NCI-H526 (cell line): Measurements from ENCODE around the gene XAB2.
A peak's percentile ranks its signal among the peaks of the same experiment; 100 is the strongest.

ENCODE experiments used
- DNase-seq, 2 experiments: peaks; one replicate each; lab custom pipeline; 2025; lab: John Stamatoyannopoulos, UW

Gene XAB2

DNA sequence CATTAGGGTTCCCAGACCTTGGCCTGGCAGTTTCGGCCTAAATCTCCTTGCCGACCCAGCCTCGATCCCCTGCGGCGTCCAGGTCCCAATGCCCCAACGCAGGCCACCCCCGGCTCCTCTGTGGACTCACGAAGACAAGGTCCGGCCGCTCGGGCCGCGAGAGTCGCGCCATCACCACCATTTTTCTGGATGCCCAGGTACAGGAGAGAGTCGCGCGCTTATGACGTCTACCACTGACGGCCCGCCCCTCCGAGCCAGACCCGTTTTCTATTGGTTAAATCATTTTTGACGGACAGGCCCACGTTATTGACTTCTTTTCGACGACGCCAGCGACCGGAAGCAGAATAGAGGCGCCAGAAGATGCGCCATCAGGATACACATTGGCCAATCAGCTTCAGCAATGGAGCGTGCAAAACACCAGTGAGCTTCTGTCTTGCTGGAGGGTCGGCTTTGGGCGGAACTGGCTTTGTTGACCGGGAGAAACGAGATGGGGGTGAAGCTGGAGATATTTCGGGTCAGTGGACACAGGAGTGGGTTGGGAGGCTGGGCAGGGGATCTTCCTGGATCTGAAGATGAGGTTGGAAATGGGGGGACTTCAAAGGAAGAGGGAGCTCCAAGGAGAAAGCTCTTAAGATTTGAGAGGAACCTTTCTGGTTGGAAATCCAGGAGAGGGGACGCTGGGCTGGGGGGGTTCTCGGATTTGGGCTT lies at the start of gene XAB2, which contains the start of gene PET100:
XAB2 (minus strand) TSS at position 199 of the 708 bp plus-strand sequence; CDS start at position 181, 18 bp downstream.
PET100 (plus strand) TSS at position 447 of the 708 bp plus-strand sequence; CDS start at position 488, 41 bp downstream.
- DNase-seq = peak; percentile 95 to 96

DNA sequence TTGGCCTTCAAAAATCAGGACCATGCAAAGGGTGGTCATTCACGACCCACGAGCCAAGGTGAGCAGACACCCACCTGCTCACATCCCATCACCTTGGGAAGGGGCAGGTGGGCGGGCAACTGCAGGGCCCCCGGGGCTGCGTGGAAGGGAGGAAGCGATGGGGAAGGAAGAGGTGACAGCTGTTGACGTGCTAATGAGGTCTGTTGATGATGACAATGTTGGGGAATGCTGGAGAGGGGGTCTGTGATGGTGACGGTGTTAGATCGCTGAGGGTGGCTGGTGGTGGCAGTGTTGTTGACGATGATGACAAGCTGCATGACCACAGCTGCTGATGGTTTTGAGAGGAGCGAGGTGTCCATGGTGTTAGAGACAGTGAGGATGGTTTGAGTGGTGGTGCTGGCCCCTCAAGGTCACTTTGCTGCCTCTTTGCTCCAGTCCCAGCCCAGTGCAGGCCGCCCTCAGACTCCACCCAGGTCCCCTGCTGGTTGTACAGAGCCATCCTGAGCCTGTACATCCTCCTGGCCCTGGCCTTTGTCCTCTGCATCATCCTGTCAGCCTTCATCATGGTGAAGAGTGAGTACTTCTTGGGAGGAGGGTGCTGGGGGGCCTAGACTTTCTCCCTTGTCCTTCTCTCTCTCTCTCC lies 48.4 kb upstream of the XAB2 start:
- DNase-seq = no peak

DNA sequence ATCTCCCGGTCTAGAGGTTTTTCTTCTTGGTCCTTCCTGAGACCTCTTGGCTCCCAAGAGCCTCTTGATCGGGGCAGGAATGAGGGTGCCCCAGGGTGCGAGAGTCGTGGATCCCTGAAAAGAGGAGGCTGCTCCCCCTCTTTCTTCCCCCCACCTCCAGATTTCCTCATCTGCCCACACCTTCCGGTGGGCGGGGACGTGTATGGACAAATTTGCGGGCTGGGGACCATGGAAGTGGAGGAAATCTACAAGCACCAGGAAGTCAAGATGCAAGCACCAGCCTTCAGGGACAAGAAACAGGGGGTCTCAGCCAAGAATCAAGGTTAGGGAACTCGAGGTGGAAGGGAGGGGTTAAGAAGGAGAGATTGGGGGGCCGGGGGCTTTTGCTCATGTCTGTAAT lies 47.5 kb upstream of the XAB2 start, which contains the start of gene MCEMP1:
MCEMP1 (plus strand) TSS at position 237 of the 400 bp plus-strand sequence; CDS start at position 268, 31 bp downstream.
- no peak for DNase-seq

DNA sequence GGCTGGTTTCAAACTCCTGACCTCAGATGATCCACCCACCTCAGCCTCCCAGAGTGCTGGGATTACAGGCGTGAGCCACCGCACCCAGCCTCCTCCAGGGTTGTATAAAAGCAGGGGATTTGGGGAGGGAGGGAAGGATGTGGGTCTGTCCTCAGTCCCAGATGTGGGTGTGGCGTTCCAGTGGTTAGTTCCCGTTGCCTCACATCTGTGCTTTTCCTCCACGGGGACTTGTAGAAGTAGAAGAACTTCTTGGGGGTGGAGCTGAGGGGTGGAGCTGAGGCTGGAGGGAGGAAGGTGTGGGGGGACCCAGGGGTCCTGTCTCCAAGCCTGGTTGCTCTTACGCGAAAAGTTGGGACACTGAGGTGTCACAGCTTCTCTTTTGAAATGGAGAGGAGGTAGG lies 47.0 kb upstream of the XAB2 start:
- DNase-seq = no peak

DNA sequence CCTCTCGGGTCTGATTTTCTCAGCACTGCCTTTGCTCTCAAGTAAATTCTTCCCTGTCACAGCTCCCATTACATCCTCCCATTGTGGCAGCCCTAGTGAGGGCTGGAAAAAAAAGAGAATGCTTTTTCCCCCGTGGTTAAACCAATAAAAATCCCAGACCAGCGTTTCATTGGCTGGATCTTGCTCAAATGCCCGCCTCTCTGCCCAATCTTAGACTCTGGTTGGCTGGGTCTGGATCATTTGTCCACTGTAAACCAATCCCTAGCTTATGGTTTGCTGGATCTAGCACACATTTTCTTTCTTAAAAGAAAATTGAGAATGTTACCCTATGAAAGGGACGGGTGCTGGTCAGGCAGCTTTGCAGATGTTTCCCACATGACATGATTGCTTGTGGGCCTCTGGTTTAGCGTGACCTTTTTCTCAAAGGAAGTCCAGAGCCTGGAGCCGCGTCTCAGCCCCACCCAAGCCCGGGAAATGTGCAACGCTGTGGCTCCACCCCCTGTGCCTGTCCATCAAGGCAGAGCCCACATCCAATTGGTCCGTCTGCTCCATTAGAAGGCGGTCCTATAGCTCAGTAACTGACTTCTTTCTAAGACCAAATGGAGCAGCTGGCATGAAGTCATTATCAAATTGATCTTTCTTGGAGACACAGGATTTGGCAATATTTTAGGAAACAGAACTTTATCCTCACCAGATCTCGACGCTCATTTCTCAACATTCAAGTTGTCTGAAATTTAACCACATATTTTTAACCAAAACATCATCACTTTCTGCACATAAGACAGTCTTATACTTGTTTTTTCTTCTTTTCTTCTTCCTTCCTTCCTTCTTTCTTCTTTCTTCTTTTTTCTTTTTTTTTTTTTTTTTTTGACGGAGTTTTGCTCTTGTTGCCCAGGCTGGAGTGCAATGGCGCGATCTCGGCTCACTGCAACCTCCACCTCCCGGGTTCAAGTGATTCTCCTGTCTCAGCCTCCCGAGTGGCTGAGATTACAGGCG lies 45.0 kb upstream of the XAB2 start:
- peak in 1 of 2 experiments; percentile 67 for DNase-seq

DNA sequence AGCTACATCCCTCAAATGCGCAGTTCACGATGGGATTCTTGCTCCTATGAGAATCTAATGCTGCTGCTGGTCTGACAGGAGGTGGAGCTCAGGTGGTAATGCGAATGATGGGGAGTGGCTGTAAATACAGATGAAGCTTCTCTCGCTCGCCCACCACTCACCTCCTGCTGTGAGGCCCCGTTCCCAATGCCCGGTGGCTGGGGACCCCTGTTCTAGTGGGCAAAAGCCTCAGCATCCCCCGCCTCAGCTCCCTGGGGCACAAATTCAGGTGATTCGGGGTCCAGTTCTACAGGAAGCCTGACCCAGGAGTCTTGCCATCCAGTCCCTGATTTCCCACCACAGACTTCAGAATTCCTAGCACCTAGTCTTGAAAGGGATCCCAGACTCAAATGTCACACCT lies 43.2 kb upstream of the XAB2 start:
- no peak for DNase-seq

DNA sequence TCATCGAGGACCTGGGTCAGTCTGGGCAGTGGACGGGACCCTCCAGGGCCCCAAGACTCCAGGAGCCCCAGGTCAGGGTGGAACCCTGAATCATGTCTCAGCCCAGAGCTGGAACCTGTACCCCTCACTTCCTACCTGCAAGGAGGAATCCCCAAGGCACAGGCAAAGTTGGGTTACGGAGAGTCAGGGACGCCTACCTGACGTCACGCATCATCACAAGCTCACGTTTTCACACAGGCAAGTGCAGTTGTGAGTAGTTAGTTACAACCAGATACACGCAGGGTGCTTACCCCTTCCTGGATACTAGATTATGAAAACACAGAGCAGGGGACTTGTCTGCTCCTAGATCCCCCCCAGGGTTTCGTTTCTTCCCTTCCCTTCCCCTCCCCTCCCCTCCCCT lies 41.4 kb upstream of the XAB2 start:
- no peak for DNase-seq

DNA sequence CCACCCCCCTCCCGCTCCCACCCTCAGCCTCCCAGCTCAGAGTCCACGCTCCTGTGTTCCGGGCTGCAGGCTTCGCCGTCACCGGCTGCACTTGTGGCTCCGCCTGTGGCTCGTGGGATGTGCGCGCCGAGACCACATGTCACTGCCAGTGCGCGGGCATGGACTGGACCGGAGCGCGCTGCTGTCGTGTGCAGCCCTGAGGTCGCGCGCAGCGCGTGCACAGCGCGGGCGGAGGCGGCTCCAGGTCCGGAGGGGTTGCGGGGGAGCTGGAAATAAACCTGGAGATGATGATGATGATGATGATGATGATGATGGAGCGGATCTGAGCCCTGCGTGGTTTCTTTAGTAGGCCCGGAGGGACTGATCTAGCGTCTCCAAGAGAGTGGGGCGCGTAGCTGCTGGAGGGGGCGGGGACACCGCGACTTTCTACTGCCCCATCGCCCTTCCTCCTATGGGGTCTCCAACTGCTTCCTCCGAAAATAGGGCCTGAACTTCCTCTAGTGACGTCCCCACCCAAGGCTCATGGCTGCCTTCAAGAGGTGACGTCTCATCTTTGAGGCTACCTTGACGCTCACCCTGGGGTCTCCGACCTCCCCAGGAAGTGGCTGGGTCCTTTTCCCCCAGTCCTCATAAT lies 40.9 kb upstream of the XAB2 start:
- no peak for DNase-seq

DNA sequence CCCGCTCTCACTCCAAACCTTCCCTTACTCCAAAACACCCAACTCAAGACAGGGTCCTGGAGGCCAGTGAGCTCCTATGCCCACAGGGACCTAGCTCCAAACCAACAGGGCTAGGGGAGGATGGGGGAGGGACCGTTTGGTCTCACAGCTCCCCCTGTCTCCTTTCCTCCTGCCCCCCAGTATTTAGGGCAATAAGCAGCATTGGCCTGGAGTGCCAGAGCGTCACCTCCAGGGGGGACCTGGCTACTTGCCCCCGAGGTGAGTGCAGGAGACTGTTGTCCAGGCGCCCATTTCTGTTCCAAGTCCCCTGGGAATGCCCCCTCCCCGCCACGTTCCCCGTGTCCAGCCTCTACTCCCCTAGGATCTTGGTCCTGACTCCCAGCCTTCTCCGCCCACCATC lies 40.3 kb upstream of the XAB2 start:
- DNase-seq = no peak

DNA sequence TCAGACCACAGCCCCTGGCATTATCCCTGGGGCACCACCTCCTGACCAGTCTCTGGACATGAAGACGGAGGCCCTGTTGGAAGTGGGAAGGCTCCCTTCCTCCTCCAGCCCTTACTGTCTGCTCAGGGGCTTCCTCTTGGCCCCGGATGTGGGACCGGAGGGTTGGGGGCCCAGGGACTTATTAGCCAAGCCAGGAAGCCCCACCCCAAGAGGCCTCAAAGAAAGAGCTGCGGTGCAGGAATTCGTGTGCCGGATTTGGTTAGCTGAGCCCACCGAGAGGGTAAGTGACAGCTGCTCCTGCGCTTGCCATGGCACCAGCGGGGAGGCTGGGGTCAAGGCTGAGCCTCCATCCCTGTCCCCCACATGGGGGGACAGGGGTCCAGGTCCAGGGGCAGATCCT lies 39.5 kb upstream of the XAB2 start, which contains the start of gene RETN:
RETN (plus strand) TSS at position 208 of the 400 bp plus-strand sequence. CDS start 278 bp downstream, outside the sequence.
- no peak for DNase-seq

DNA sequence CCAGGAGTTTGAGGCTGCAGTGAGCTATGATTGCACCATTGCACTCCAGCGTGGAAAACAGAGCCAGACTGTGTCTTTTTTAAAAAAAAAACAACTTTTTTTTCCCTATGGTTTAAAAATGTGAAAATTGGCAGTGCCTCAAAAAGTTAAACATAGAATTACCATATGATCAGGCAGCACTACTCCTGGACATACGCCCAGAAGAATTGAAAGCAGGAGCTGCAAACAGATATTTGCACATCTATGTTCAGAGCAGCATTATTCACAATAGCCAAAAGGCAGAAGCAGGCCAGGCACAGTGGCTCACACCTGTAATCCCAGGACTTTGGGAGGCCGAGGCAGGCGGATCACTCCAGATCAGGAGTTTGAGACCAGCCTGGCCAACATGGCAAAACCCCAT lies 35.7 kb upstream of the XAB2 start:
- no peak for DNase-seq

DNA sequence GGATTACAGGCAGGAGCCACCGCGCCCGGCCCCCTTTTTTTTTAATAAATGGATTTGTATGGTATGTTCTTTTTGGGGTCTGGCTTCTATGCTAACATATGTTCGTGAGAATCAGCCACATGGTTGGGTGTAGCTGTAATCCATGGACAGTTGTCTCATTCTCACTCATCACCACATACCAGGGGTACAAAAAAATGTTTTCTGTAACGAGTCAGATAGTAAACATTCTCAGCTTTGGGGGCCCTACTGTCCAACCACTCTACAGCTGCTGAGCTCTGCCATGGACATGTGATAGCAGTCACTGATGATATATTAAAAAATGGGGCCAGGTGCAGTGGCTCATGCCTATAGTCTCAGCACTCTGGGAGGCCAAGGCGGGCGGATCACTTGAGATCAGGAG lies 34.4 kb upstream of the XAB2 start:
- DNase-seq = no peak

DNA sequence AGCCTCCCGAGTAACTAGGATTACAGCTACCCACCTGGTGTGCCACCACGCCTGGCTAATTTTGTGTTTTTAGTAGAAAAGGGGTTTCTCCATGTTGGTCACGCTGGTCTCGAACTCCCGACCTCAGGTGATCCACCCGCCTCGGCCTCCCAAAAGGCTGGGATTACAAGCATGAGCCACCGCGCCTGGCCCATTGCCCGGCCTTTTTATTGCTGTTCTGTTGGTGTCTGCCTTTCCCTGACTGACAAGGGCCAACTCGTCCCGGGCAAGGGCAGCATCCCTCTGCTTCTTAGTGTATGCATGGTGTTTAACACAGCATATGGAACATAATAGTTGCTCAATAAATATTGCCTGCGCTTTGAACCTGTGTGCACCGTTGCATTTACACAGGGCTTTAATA lies 33.3 kb upstream of the XAB2 start:
- no peak for DNase-seq

DNA sequence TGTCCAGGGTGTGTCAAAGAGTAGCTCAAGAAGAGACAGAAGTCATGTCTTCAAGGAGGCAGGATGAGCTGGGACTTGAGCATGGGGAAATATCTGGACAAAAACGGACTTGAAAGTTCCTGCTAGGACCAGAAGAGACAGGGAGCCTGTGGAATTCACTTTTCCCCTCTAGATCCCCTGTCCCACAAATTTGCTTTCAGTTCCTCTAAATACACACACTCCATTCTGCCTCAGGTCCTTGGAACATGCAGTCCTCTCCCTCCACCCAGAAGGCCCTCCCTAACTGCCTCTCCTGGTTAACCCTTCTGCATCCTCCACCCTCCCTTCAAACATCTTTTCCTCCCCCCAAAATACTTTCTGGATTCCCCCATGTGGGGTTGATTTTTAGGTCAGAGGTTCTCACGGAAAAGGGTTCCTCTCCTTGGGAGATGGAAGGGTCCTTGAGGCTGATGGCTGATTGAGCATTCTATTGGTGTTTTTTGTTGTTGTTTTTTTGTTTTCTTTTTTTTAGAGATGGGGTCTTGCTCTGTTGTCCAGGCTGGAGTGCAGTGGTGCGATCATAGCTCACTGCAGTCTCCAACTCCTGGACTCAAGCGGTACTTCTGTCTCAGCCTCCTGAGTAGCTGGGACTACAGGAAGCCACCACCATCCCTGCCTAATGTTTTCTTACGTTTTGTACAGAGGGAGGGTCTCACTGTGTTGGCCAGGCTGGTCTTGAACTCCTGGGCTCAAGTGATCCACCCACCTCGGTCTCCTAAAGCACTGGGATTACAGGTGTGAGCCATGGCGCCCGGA lies 32.6 kb upstream of the XAB2 start:
- no peak for DNase-seq

DNA sequence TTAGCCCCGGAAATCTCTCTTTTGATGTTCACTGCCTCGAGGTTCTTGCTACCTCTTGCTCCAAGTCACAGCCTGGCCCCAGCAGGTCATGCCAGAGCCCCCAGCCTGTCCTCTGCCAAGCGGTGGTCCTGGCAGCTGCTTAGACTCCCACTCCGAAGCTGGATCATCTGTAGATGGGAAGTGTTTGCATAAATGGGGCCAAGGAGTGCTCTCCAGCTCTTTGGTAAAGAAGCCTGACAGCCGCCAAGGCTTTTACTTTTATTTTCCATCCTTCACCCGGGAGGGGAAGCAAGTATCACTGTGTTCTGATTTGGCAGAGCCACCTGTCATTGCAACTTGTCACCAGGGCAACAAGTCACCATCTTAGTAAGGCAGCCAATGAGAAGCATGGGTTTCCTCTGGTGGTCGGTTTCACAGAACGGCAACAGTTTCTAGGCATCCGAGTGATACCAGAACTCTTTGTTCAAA lies 28.9 kb upstream of the XAB2 start:
- no peak for DNase-seq

DNA sequence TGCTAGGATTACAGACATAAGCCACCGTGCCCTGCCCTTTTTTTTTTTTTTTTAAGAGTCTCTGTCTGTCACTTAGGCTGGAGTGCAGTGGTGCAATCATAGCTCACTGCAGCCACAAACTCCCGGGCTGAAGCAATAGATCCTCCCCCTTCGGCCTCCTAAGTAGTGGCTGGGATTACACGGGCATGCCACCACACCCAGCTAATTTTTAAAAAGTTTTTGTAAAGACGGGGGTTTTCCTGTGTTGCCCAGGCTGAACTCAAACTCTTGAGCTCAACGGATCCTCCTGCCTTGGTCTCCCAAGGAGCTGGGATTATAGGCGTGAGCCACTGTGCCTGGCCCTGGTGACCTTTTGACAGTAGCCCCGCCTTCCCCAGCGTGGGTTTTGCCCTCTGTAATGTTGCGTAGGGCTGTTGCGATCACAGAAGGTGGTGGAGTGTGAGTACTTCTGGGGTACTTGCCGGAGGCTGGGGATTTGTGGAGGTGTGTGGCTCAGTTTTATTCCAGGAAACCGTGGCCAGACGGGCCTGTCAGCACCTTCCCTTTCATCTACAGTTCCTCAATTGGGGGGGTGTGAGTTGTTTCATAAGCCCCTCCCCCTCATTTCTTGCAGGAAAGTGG lies 27.9 kb upstream of the XAB2 start:
- DNase-seq = no peak

DNA sequence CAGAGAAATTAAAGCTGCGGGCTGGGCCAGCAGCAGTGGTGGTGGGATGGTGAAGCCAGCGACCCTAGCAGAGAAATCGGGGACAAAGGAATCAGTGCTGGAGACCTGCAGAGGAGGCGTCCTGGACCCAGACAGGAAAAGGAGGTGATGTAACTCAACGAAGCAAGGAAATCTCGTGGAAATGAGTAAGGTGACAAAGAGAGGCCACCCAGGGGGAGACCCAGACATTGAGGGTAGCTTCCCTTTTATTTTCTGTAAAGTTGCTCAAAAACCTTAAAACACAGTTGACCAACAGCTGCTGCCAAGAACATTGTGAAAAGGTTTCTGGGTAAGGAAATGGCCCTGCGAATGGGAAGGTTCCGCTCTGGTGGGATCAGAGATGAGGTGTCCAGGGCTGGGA lies 26.2 kb upstream of the XAB2 start:
- no peak for DNase-seq

DNA sequence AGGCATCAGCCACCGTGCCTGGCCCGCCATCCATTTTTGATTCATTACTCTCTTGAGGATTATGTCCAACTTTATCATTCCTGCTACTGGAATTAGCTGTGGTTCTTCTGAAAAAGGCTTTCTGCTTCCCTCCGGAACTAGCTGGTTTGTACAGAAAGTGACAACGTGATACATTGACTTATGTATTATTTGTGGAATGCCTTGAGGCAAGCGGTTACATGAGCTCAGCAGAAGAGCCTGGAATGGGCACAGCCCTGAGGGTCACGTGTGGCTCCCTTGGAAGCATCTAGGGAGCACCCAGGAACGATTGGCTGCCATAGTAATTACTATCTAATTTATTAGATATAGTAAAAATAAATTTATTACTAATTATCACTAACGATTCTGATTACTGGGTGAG lies 25.1 kb upstream of the XAB2 start:
- DNase-seq = no peak

DNA sequence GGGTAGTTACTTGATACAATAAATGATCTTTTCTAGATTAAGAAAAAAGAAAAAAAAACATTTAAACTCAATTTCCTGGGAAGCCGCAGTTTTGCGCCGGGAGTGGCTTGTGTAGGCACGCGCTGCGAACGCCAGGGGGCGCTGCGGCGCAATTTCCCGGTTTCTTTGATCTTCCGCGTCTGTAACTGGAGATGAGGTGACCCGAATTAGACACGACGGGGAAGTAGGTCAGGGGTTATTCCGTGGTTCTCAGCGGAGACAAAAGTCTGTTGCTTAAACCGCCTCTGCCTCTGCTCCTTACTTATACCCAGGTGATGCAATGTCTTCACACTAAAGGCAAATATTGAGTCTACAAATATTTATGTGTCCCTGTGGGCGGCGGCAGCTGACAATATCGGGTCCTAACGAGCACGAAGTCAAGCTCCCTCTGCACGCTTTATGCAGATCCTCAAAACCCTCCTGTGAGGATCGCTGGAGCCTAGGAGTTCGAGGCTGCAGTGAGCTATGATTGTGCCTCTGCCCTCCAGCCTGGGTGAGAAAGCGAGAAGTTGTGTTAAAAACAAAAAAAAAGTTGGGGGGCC lies 22.8 kb upstream of the XAB2 start:
- peak; percentile 24 to 61 for DNase-seq

DNA sequence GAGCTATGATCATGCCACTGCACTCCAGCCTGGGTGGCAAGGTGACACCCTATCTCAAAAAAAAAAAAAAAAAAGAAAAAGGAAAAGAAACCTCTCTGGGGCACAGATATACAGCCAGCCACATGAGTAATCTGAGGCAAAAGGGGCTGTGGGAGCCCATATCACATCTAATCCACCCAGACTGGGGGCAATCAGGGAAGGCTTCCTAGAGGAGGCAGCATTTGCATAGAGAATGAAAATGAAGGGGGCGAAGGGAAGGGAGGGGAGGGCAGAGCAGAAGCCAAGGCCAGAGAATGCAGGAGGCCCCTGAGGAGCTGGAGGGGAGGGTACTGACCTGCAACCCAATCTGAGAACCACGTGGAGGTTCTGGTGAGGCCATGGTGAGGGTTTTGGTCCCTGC lies 20.8 kb upstream of the XAB2 start:
- no peak for DNase-seq
